ENCODE data around the gene TSN. TPM values are rescaled to one million over a fixed set of nuclear protein-coding genes. Genes with fewer than 3 reads are reported as not detected.
"Not testable (repeated sequence)": the region's sequence is repeated elsewhere in the genome, so short reads cannot be mapped to it uniquely, and the experiment has no call there.

TSN gene
- total RNA-seq, 2 donors from 2014 or later, result 33.7 to 80.7 TPM

- ATAC-seq (replicated peaks), result no peak
- H3K4me3 Mint-ChIP-seq, result no peak overlapping the region
- no peak overlapping the region for H3K27ac Mint-ChIP-seq
- H3K9me3 Mint-ChIP-seq, result peaks cover 11% of the 10 kb centered on the region
- H3K36me3 Mint-ChIP-seq (ENCODE audit: low read depth), result no peaks in the 10 kb centered on the region
- H3K4me1 Mint-ChIP-seq, result no peaks in the 10 kb centered on the region
- H3K27me3 Mint-ChIP-seq, result peaks cover 34% of the 10 kb centered on the region
These were observed 48.1 kb downstream of the TSN start for GRCh38 chr2:121803503-121803902.

GRCh38 chr2:121804340-121804739 lies 48.9 kb downstream of the TSN start:
- H3K27ac Mint-ChIP-seq, result no peak overlapping the region
- no peaks in the 10 kb centered on the region for H3K4me1 Mint-ChIP-seq
- peaks cover 11% of the 10 kb centered on the region for H3K9me3 Mint-ChIP-seq
- peaks cover 34% of the 10 kb centered on the region for H3K27me3 Mint-ChIP-seq
- H3K4me3 Mint-ChIP-seq, result no peak overlapping the region
- ATAC-seq (replicated peaks), result no peak
- H3K36me3 Mint-ChIP-seq (ENCODE audit: low read depth), result no peaks in the 10 kb centered on the region

GRCh38 chr2:121804997-121805765 lies 49.7 kb downstream of the TSN start:
- Mint-ChIP-seq H3K27me3 (peaks cover 34% of the 10 kb centered on the region), H3K9me3 (peaks cover 11% of the 10 kb centered on the region), H3K4me3 (no peak overlapping the region), H3K27ac (no peak overlapping the region), H3K36me3 (ENCODE audit: low read depth) (no peaks in the 10 kb centered on the region), H3K4me1 (no peaks in the 10 kb centered on the region)
- no peak for ATAC-seq (replicated peaks)

- no peak overlapping the region for H3K27ac Mint-ChIP-seq
- peaks cover 11% of the 10 kb centered on the region for H3K9me3 Mint-ChIP-seq
- no peaks in the 10 kb centered on the region for H3K36me3 Mint-ChIP-seq (ENCODE audit: low read depth)
- ATAC-seq (replicated peaks), result no peak
- H3K27me3 Mint-ChIP-seq, result peaks cover 34% of the 10 kb centered on the region
- H3K4me3 Mint-ChIP-seq, result no peak overlapping the region
- no peaks in the 10 kb centered on the region for H3K4me1 Mint-ChIP-seq
These were observed 50.3 kb downstream of the TSN start for GRCh38 chr2:121805766-121806143.

- H3K36me3 Mint-ChIP-seq (ENCODE audit: low read depth); H3K4me3 Mint-ChIP-seq; H3K27ac Mint-ChIP-seq; H3K9me3 Mint-ChIP-seq; H3K4me1 Mint-ChIP-seq; ATAC-seq (replicated peaks): not testable (repeated sequence)
- peaks cover 27% of the 10 kb centered on the region for H3K27me3 Mint-ChIP-seq
These were observed 52.3 kb downstream of the TSN start for GRCh38 chr2:121807771-121808170.

GRCh38 chr2:121809607-121810006 lies 54.2 kb downstream of the TSN start:
- H3K36me3 Mint-ChIP-seq (ENCODE audit: low read depth), result no peaks in the 10 kb centered on the region
- peaks cover 20% of the 10 kb centered on the region for H3K27me3 Mint-ChIP-seq
- no peaks in the 10 kb centered on the region for H3K4me1 Mint-ChIP-seq

GRCh38 chr2:121810959-121811853 lies 55.8 kb downstream of the TSN start:
- no peak overlapping the region for H3K4me3 Mint-ChIP-seq
- no peak for ATAC-seq (replicated peaks)

More at GRCh38 chr2:121809607-121810006, 54.2 kb downstream of the TSN start:
- Mint-ChIP-seq H3K9me3 (no peaks in the 10 kb centered on the region), H3K27ac (no peak overlapping the region), H3K4me3 (no peak overlapping the region)
- ATAC-seq (replicated peaks), result no peak

GRCh38 chr2:121813083-121813482 lies 57.6 kb downstream of the TSN start:
- H3K9me3 Mint-ChIP-seq; H3K27me3 Mint-ChIP-seq; ATAC-seq (replicated peaks); H3K27ac Mint-ChIP-seq; H3K4me1 Mint-ChIP-seq; H3K36me3 Mint-ChIP-seq (ENCODE audit: low read depth); H3K4me3 Mint-ChIP-seq: not testable (repeated sequence)

More at GRCh38 chr2:121810959-121811853, 55.8 kb downstream of the TSN start:
- H3K4me1 Mint-ChIP-seq, result no peaks in the 10 kb centered on the region
- peaks cover 8% of the 10 kb centered on the region for H3K27me3 Mint-ChIP-seq
- no peaks in the 10 kb centered on the region for H3K9me3 Mint-ChIP-seq
- no peaks in the 10 kb centered on the region for H3K36me3 Mint-ChIP-seq (ENCODE audit: low read depth)
- H3K27ac Mint-ChIP-seq, result no peak overlapping the region

- Mint-ChIP-seq H3K27ac (no peak overlapping the region), H3K4me1 (no peaks in the 10 kb centered on the region), H3K27me3 (peaks cover 14% of the 10 kb centered on the region)
These were observed 59.8 kb downstream of the TSN start for GRCh38 chr2:121815216-121815615.

GRCh38 chr2:121816797-121817196 lies 61.3 kb downstream of the TSN start:
- H3K9me3 Mint-ChIP-seq, result no peaks in the 10 kb centered on the region
- H3K4me3 Mint-ChIP-seq, result no peak overlapping the region
- no peaks in the 10 kb centered on the region for H3K4me1 Mint-ChIP-seq
- H3K36me3 Mint-ChIP-seq (ENCODE audit: low read depth), result no peaks in the 10 kb centered on the region
- no peak for ATAC-seq (replicated peaks)
- H3K27ac Mint-ChIP-seq, result no peak overlapping the region
- H3K27me3 Mint-ChIP-seq, result peaks cover 14% of the 10 kb centered on the region

More at GRCh38 chr2:121815216-121815615, 59.8 kb downstream of the TSN start:
- Mint-ChIP-seq H3K4me3 (no peak overlapping the region), H3K36me3 (ENCODE audit: low read depth) (no peaks in the 10 kb centered on the region), H3K9me3 (no peaks in the 10 kb centered on the region)
- ATAC-seq (replicated peaks), result no peak

- not testable (repeated sequence) for H3K36me3 Mint-ChIP-seq (ENCODE audit: low read depth); H3K4me1 Mint-ChIP-seq; ATAC-seq (replicated peaks); H3K4me3 Mint-ChIP-seq; H3K9me3 Mint-ChIP-seq; H3K27ac Mint-ChIP-seq
- peaks cover 14% of the 10 kb centered on the region for H3K27me3 Mint-ChIP-seq
These were observed 61.9 kb downstream of the TSN start for GRCh38 chr2:121817304-121817703.

Other genes with a start within 250 kb of the TSN start
- gene RNU4ATAC, start 224.8 kb upstream of the TSN start, total RNA-seq, result not detected
- 100 to 1,000 TPM in 1 of 2 donors, 10 to 100 TPM in 1; 86.7 to 138 TPM for gene CLASP1, start 106.2 kb upstream of the TSN start, total RNA-seq
- gene NIFK, start 18.8 kb upstream of the TSN start, total RNA-seq, result 100 to 1,000 TPM; 103 to 146 TPM

Data from activated T-helper 17 cell treated with anti-CD3 and anti-CD28 coated beads, Interleukin-2, amount 50 U/mL, for 72 hours (primary cell).